Right atrium auricular region (tissue), 2 donors: ENCODE results near the gene ITGAD. TPM values are rescaled to one million over a fixed set of nuclear protein-coding genes. Genes with fewer than 3 reads are reported as not detected.

Experiments used
- DNase-seq: peaks from one replicate; pipeline ENCODE4 v3.0.0-alpha.2; 2019; ENCODE audit warnings: low spot score
- H3K27ac ChIP-seq, 2 donors: fragments of 200-600 bp; sonication (generic); 1 replicate in 1 of 2; 2 replicates in 1 of 2; pipeline ENCODE4 v1.5.1; 2016 to 2019
- H3K27me3 ChIP-seq, 2 donors: fragments of 200-600 bp; sonication (generic); one replicate each; pipeline versions ENCODE4 v1.5.1 to v1.6.0; 2017 to 2019
- H3K36me3 ChIP-seq: fragments of 200-600 bp; sonication (generic); one replicate; pipeline ENCODE4 v1.5.1; 2016
- H3K4me1 ChIP-seq, 2 donors: fragments of 200-600 bp; sonication (generic); one replicate each; pipeline versions ENCODE4 v1.5.1 to v1.6.0; 2017 to 2019
- H3K4me3 ChIP-seq, 2 donors: fragments of 200-600 bp; sonication (generic); 1 replicate in 1 of 2; 2 replicates in 1 of 2; pipeline ENCODE4 v1.5.1; 2017 to 2019; ENCODE audit warnings: mild to moderate bottlenecking in 1 of 2, moderate library complexity in 1 of 2
- H3K9me3 ChIP-seq, 2 donors: fragments of 200-600 bp; sonication (generic); one replicate each; pipeline ENCODE4 v1.5.1; 2019
- total RNA-seq, 2 donors: library from RNA; depleted of rRNA; stranded (reverse); fragments of >200 nt; gene quantifications; one replicate each; pipeline ENCODE4 v1.1.0, GENCODE V29; 2016
- TF ChIP-seq, protein P1 (sequence below), 2 donors: fragments of 200-600 bp; sonication (generic); IDR thresholded peaks; one replicate each; pipeline ENCODE4 v1.5.1; 2019; ENCODE audit warnings: antibody characterized with exemption in 2 of 2

The ITGAD gene
- total RNA-seq, 2 donors from 2014 or later = not detected

DNA sequence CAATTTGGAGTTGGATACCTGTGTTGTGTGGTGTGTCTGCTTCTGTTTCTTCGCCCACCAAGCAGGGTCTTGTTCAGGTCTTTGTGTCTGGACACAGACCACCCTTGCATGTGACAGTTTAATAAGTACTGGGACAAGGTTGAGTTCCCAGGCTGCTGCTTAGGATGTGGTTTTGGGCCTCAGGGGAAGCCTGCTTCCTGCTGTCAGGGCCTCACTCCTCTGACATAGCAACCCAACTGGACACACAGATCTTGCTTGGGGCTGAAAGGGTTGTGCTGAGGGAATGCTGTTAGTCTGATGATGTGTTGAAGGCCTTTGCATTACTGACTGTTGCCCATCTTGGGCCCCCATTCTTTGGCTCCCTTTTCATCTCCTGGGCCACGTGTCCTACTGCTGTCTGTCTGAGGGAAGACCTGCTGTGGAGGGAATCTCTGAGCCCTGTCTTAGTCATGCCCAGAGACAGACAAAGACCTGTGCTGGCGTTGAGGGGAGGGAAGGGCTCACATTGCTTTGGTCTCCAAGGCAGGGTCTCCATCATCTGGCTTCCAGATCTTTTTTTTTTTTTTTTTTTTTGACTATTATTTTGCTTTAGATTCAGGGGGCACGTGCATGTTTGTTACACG, 74.1 kb downstream of the ITGAD start:
- Histone ChIP-seq H3K36me3 (peaks cover 40% of the 10 kb centered on the region), H3K4me1 (peaks cover 3 to 10% of the 10 kb centered on the region in 2 donors), H3K27me3 (no peaks in the 10 kb centered on the region), H3K9me3 (no peaks in the 10 kb centered on the region), H3K27ac (no peak overlapping the region), H3K4me3 (no peak overlapping the region)
- DNase-seq = no peak
- TF ChIP-seq, protein P1, sequence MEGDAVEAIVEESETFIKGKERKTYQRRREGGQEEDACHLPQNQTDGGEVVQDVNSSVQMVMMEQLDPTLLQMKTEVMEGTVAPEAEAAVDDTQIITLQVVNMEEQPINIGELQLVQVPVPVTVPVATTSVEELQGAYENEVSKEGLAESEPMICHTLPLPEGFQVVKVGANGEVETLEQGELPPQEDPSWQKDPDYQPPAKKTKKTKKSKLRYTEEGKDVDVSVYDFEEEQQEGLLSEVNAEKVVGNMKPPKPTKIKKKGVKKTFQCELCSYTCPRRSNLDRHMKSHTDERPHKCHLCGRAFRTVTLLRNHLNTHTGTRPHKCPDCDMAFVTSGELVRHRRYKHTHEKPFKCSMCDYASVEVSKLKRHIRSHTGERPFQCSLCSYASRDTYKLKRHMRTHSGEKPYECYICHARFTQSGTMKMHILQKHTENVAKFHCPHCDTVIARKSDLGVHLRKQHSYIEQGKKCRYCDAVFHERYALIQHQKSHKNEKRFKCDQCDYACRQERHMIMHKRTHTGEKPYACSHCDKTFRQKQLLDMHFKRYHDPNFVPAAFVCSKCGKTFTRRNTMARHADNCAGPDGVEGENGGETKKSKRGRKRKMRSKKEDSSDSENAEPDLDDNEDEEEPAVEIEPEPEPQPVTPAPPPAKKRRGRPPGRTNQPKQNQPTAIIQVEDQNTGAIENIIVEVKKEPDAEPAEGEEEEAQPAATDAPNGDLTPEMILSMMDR (IDR thresholded peaks at IDR 0.05) = no peak

DNA sequence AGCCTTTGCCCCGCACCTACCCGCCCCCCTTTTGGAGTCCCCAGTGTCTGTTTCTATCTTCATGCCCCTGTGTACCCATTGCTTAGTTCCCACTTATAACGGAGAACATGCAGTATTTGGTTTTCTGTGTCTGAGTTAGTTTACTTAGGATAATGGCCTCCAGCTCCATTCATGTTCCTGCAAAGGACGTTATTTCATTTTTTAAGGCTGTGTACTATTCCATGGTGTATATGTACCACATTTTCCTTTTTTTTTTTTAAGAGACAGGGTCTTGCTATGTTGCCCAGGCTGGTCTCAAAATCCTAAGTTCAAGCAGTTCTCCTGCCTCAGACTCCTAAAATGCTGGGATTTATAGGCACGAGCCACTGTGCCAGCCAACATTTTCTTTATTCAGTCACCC, 74.7 kb downstream of the ITGAD start:
- H3K27me3 ChIP-seq = no peaks in the 10 kb centered on the region
- peaks cover 3 to 11% of the 10 kb centered on the region in 2 donors for H3K4me1 ChIP-seq
- TF ChIP-seq, protein P1 (IDR thresholded peaks at IDR 0.05) = no peak
- DNase-seq = no peak
- H3K36me3 ChIP-seq = peaks cover 34% of the 10 kb centered on the region
- H3K9me3 ChIP-seq = no peaks in the 10 kb centered on the region
- H3K4me3 ChIP-seq = no peak overlapping the region
- no peak overlapping the region for H3K27ac ChIP-seq

DNA sequence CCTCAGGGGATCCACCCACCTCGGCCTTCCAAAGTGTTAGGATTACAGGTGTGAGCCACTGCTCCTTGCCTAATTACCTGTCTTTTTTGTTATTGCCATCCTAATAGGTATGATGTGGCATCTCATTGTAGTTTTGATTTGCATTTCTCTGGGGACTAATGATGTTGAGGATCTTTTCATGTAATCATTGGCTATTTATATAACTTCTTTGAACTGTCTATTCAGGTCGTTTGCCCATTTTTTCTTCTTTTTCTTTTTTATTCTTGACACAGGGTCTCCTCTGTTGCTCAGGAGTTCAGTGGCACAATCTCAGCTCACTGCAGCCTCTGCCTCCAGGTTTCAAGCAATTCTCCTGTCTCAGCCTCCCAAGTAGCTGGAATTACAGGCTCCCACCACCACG, 77.5 kb downstream of the ITGAD start:
- H3K27me3 ChIP-seq = no peaks in the 10 kb centered on the region
- H3K9me3 ChIP-seq = no peaks in the 10 kb centered on the region
- H3K27ac ChIP-seq = peak overlapping the region in 1 of 2 donors; percentile 99
- no peak overlapping the region for H3K4me3 ChIP-seq
- peaks cover 38% of the 10 kb centered on the region for H3K36me3 ChIP-seq
- peaks cover 3 to 25% of the 10 kb centered on the region in 2 donors for H3K4me1 ChIP-seq
- TF ChIP-seq, protein P1 (IDR thresholded peaks at IDR 0.05) = no peak
- no peak for DNase-seq

DNA sequence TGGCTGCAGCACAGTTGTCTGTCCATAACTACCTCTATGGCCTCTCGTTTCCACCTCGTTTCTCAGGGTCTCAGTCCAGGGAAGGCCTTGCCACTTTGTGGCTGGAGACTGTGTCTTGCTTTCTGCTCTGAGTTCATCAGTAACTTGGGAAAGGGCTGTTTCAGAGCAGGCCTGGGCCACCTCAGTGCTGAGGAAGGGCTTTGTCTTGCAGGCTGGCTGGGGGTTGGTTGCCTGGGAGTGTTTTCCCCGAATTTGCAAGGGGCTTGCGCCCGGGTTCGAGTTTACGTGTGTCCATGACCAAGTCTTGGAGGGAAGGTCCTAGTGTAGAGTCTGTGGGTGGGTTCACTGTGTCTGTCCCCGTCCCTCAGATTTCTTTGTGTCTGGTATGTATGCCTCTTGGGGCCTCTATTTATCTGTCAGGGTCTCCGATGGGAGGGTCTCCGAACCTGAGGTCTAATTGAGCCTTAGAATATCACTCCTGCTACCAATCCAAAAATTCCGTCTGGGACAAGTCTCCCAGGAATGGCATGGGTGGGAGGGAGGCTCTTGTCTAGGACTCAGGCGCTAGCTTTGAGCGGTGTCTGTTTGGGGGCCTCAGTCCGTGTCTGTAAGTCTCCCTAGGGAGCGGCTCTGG, 78.2 kb downstream of the ITGAD start:
- Histone ChIP-seq H3K4me1 (peaks cover 3 to 25% of the 10 kb centered on the region in 2 donors), H3K27me3 (no peaks in the 10 kb centered on the region)
- DNase-seq = no peak

DNA sequence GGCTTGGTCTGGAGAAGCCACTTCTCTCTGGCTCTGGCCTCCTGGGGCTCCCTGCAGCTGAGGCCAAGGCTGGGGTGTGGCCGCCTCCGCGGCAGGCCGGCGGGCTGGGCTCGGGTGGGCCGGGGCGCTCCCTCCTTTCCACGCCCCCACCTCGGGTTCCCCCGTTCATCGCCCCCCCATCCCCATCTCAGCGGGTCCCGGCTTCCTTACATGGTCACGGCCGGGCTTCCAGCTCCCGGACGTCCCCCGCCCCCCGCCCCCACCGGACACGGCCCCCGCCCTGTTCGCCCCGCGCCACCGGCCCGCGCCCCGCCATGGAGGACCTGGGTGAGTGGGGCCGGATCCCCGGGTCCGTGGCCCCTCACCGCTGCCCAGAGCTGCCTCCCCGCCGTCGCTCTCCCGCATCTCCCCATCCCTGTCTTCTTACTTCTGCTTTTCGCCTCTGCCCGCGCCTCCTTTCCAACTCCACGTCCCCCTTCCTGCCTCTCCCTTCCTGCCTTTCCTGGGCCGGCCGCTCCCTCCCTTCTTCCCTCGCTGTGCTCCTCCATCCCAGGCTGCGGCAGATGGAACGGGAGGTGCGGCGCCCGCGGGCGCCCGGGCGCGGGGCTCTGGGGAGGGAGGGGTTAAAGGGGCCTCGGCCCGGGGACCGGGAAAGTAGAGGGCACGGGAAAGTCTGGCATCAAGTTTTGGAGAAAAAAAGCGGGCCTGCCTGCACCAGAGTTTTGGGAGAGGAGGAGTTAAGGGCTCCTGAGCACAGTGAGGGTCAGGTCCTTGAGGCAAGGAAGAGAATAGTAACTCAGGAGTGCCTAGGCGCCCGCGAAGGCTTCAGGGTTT, 79.0 kb downstream of the ITGAD start, which contains the start of gene TGFB1I1:
TGFB1I1 (plus strand) TSS at position 278 of the 834 bp plus-strand sequence; CDS start at position 315, 37 bp downstream.
- peaks cover 3 to 25% of the 10 kb centered on the region in 2 donors for H3K4me1 ChIP-seq

More for the DNA sequence above, 78.2 kb downstream of the ITGAD start:
- TF ChIP-seq, protein P1 (IDR thresholded peaks at IDR 0.05) = no peak
- H3K9me3 ChIP-seq = no peaks in the 10 kb centered on the region
- H3K4me3 ChIP-seq = peak overlapping the region; percentile 78 to 83
- H3K36me3 ChIP-seq = peaks cover 39% of the 10 kb centered on the region
- peak overlapping the region; percentile 94 to 99 for H3K27ac ChIP-seq

More for the DNA sequence above, 79.0 kb downstream of the ITGAD start, which contains the start of gene TGFB1I1:
- peak within 1 kb of the TSS; percentile 94 to 99 for H3K27ac ChIP-seq
- peaks cover 39% of the 10 kb centered on the region for H3K36me3 ChIP-seq
- H3K4me3 ChIP-seq = peak within 1 kb of the TSS; percentile 78 to 83
- H3K27me3 ChIP-seq = no peaks in the 10 kb centered on the region
- no peaks in the 10 kb centered on the region for H3K9me3 ChIP-seq
- TF ChIP-seq, protein P1 (IDR thresholded peaks at IDR 0.05) = no peak
- peak; percentile 74 for DNase-seq
